Measurements from ENCODE around the gene SPATA24. TPM values are rescaled to one million over a fixed set of nuclear protein-coding genes. Genes with fewer than 3 reads are reported as not detected.

The SPATA24 gene, protein sequence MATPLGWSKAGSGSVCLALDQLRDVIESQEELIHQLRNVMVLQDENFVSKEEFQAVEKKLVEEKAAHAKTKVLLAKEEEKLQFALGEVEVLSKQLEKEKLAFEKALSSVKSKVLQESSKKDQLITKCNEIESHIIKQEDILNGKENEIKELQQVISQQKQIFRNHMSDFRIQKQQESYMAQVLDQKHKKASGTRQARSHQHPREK
- 0.81 and 7.7 TPM in 2 replicates for polyA plus RNA-seq

DNA sequence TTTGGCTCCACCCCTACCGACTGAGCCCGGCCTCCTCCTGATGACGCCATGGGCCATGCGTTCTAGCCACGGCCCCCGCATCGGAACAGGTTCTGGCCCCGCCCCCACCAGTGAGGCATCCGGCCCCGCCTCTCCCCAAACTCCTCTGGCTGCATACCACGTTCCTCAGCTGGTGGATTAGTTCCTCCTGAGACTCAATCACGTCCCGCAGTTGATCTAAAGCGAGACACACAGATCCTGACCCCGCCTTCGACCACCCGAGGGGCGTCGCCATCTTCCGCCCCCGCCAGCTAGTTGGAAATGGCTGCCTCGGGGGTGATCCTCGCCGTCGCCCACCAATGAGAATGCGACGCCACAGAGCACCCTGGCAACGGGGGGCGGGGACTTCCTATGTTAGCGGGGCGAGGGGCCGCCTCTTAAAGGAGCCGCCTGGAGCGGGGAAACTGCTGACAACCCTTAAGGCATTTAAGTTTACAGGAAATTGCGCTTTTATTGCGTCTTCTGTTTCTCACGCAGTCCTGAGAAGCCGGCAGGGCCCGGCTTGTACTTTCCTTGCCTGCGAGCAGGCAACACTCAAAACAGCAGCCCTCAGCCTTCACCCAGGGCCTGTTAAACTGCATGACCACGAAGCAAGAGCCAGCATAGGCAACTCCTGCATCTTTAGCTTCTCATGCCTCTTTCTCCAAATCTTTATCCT, at the start of gene SPATA24:
Gene SPATA24, minus strand, starts transcription at position 303 of the 697 bp plus-strand sequence. Its CDS starts 29 bp downstream, at position 274.

DNA sequence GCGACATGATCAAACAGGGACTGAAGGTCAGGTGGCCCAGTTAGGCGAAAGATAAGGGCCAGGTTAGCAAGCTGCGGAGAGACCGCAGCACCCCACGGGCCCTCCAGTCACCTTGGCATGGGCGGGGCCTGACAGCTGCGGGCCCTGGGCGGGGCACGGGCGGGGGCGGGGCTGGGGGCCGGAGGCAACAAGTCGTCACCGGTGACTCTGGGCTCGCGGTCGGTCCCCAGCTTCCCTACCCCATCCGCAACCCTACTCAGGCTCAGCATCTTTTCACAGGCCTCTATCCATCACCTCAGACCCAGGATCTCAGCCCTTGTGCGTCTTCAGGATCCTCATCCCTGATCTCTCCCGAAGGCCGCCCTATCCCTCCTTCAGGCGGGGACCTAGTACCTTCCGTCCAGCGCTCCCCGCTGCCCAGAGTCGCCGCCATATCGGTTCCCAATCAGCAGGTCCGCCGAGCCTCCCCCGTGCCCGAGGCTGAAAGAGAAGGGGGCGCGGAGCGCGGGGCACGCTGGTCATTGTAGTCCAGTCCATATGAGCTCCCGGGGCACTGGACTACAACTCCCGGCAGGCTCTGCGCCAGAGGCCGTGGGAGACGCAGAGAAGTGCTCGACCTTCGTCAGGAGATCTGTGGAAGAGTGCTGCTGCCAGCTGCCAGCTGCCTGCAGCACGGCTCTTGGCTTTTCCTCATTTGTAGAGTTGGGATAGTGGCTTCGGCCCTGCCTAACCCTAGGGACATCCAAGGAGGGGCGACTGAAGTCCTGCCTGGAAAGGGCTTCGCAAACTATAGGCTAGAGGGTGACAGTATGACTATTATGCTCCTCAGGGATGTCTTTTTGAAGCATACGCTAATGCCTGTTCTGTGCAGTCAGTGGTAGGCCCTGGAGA, 35.4 kb upstream of the SPATA24 start, which contains the start of gene DNAJC18:
Gene DNAJC18, minus strand, starts transcription at position 513 of the 891 bp plus-strand sequence. Its CDS starts 80 bp downstream, at position 433.

DNA sequence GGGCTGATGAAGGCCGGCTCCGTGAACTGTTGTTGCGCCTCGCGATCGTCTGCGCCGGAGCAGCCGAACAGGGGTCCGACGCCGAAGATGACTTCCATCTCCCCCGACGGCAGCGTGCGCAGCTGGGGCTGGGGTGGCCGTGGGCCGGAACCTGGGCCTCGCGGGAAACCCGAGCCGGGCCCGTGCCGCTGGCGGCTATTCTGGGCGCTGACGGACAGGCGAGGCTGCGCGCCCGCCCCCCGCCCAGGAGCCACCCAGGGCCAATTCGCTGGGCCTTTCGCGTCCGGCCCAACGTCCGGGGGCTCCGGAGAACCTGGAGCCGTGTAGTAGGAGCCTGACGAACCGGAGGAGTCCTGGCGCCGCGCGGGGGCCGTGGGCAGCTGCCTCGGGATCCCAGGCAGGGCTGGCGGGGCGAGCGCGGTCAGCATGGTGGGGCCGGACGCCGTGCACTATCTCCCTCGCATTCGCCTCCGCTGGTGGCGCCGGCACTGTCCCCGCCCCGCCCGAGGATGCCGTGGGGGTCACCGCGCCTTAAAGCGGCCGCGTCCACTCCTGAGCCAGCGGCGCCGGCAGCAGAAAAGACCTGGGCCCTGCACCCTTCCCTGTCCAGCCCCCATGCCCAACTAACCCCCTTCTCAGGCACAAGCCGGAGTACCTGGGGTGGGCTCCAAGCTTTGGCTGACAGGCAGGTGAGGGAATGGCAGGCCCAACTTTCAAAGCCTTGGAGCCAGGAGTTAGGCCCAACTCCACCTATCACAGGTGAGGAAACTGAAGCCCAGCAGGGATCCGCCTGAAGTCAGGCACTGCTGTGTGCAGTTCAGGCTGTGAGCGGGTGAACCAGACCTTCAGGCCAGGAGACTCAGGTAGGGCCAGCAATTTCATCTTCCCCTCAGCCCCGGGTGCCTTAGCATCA, 9.0 kb downstream of the SPATA24 start, which contains the start of gene PROB1:
Gene PROB1, minus strand, starts transcription at position 451 of the 913 bp plus-strand sequence. Its CDS starts 23 bp downstream, at position 428.

DNA sequence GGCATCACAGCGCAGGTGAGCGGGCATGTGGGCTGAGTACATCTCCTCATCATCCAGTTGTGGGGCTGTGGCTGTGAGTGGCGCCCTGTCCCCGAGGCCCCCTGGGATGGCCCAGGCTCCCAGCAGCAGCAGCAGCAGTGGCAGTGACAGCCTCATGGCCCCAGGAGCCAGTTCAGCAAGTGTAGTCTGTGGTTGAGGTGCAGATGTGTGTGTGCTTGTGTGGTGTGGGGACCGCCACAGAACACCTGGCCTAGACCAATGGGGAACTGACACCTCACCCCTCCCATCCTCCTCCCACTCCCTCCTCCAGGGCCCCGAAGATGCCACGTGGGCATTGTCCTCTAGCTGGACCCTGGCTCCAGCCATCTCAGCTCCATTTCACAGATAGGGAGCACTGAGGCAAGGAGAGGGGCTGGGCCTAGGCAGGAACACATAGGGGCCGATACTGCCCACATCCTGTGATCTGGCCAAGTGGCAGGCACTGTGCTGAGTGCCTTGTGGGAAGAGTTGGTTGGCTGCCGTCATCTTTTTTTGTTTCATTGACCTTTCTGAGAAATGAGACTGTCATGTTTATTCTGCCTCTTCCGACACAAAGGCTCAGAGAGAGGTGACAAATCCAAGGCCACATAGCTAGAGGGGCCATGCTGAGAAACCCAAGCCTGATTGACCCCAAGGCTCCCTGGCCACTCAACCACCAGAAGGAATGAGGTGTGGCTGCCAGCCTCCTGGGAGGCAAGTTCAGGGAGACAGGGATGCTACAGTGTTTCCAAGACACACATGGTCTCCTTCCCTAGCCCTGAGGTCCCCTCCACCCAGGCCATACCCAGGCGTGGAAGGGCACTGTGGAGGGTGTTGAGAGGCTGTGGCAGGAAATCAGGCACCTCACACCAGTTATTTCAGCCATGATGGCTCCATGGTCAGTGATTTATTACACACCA, 13.9 kb downstream of the SPATA24 start, which contains the start of gene MZB1:
Gene MZB1, minus strand, starts transcription at position 213 of the 938 bp plus-strand sequence. Its CDS starts 57 bp downstream, at position 156.

DNA sequence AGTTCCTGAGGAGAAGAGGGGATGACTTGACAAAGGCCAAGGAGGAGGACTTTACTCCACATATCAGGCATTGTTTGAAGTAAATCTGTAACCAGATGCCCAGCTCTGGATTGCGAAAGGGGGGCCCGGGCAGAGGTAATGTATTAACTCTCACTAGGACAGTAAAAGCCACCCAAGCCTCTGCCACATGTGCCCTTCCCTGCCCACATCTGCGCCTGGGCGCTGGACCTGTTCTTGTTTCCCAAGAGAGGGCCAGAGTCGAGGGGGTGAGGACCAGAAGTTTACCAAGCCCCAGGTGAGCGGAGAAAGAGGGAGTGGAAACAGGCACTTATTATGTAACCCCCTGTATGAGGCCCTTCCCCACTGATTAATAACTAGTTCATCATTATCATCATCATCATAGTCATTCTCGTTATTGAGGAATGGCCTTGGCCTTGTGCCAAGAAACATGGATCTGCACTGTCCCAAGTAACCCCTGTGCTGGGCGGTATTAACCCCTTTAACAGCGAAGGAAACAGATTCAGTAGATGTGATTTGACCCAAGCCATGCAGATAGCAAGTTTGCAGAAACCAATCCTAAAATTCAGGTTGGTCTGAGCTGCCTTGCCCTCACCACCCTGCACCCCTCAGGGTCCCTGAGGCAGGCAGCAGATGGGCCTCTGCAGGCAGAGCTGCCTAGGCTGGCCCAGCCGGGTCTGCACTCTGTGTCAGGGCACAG, 20.5 kb downstream of the SPATA24 start, which contains the start of gene SLC23A1:
Gene SLC23A1, minus strand, starts transcription at position 23 of the 718 bp plus-strand sequence. CDS start 44 bp downstream, outside the sequence.

Other genes with a start within 250 kb of the SPATA24 start
- gene SIL1, start 205.7 kb downstream of the SPATA24 start, polyA plus RNA-seq = 21.5 and 30.5 TPM in 2 replicates
- gene MATR3, start 110.3 kb downstream of the SPATA24 start, polyA plus RNA-seq = 239 and 277 TPM in 2 replicates
- 193 and 219 TPM in 2 replicates for gene PAIP2, start 62.2 kb downstream of the SPATA24 start, polyA plus RNA-seq
- gene SLC23A1, start 20.8 kb downstream of the SPATA24 start, polyA plus RNA-seq = not detected in 2 replicates
- gene MZB1, start 14.2 kb downstream of the SPATA24 start, polyA plus RNA-seq = not detected in 2 replicates
- not detected in 2 replicates for gene PROB1, start 9.0 kb downstream of the SPATA24 start, polyA plus RNA-seq
- gene DNAJC18, start 35.4 kb upstream of the SPATA24 start, polyA plus RNA-seq = 11.1 and 27.2 TPM in 2 replicates
- 2.1 TPM in 1 of 2 replicates, not detected in the other for gene ECSCR, start 58.7 kb upstream of the SPATA24 start, polyA plus RNA-seq
- not detected in 2 replicates for gene SMIM33, start 66.9 kb upstream of the SPATA24 start, polyA plus RNA-seq
- 0.82 TPM in 1 of 2 replicates, not detected in the other for gene STING1, start 78.7 kb upstream of the SPATA24 start, polyA plus RNA-seq
- gene UBE2D2, start 157.2 kb upstream of the SPATA24 start, polyA plus RNA-seq = 50.6 and 57.5 TPM in 2 replicates
- 10.5 and 18.9 TPM in 2 replicates for gene CXXC5, start 244.3 kb upstream of the SPATA24 start, polyA plus RNA-seq